HG03103 (cell line): Measurements from ENCODE around the gene ZSCAN12.

Experiments used
- ATAC-seq: cut with Tn5 transposase; IDR thresholded peaks from one replicate; pipeline ENCODE4 v1.9.1; 2021; ENCODE audit warnings: low read depth; ENCODE audit not compliant: unreplicated experiment

Gene ZSCAN12

GRCh38 chr6:28333599-28334018 lies 65.9 kb downstream of the ZSCAN12 start:
- ATAC-seq: no peak

GRCh38 chr6:28333047-28333446 lies 66.5 kb downstream of the ZSCAN12 start:
- no peak for ATAC-seq

- ATAC-seq: no peak
Observed at GRCh38 chr6:28330041-28330440, 69.5 kb downstream of the ZSCAN12 start.
